NCI-H1417 (cell line): ENCODE measurements around the gene NR1I2.

ENCODE experiments used
- DNase-seq, 3 experiments: peaks; one replicate each; lab custom pipeline; 2025; lab: John Stamatoyannopoulos, UW

Gene NR1I2

GRCh38 chr3:119819806-119820205 is 37.9 kb downstream of the NR1I2 start:
- peak in 1 of 3 experiments; percentile 30 for DNase-seq

- DNase-seq, result no peak
Measured at GRCh38 chr3:119825820-119826219, 43.9 kb downstream of the NR1I2 start.

- no peak for DNase-seq
Measured at GRCh38 chr3:119826711-119827608, 45.1 kb downstream of the NR1I2 start.

- DNase-seq, result no peak
Measured at GRCh38 chr3:119829420-119829819, 47.5 kb downstream of the NR1I2 start.

GRCh38 chr3:119831022-119831421 is 49.1 kb downstream of the NR1I2 start:
- DNase-seq, result no peak

GRCh38 chr3:119831941-119832371 is 50.1 kb downstream of the NR1I2 start:
- DNase-seq, result peak in 1 of 3 experiments; percentile 3

- DNase-seq, result no peak
Measured at GRCh38 chr3:119834754-119835370, 53.0 kb downstream of the NR1I2 start.

- DNase-seq, result no peak
Measured at GRCh38 chr3:119835556-119835955, 53.7 kb downstream of the NR1I2 start.

- DNase-seq, result peak in 1 of 3 experiments; percentile 11
Measured at GRCh38 chr3:119841808-119842471, 60.0 kb downstream of the NR1I2 start.

GRCh38 chr3:119849126-119849525 is 67.2 kb downstream of the NR1I2 start:
- no peak for DNase-seq

- DNase-seq, result no peak
Measured at GRCh38 chr3:119856695-119857094, 74.8 kb downstream of the NR1I2 start.

- DNase-seq, result no peak
Measured at GRCh38 chr3:119858957-119859356, 77.1 kb downstream of the NR1I2 start.

GRCh38 chr3:119859728-119860127 is 77.8 kb downstream of the NR1I2 start:
- no peak for DNase-seq

- DNase-seq, result no peak
Measured at GRCh38 chr3:119861681-119862080, 79.8 kb downstream of the NR1I2 start.

GRCh38 chr3:119862616-119863015 is 80.7 kb downstream of the NR1I2 start:
- DNase-seq, result no peak

- no peak for DNase-seq
Measured at GRCh38 chr3:119864476-119864875, 82.6 kb downstream of the NR1I2 start.
